Measurements from ENCODE around the gene CFAP97. TPM values are rescaled to one million over a fixed set of nuclear protein-coding genes. Genes with fewer than 3 reads are reported as not detected.

The CFAP97 gene
- total RNA-seq, 1 experiment from 2014 or later, result 36.9 TPM

DNA sequence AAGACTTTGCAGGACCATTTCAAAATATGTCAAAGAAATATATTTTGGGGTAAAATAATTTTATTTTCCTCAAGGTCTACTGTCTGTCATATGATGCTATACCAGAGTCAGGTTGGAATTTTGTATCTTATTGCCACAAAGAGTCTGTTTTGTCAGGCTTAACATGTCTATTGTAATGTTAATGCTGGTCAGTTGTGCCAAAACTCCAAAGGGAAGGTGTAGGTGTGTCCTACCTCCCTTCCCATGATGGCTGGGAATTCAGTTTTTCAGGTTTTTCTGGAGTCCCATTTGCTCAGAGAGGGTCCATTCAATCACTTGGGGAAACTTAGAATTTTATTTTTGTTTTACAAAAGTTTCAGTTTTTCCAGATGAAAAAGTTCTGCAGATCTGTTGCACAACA lies 94.1 kb downstream of the CFAP97 start:
- Mint-ChIP-seq H3K4me1 (ENCODE audit: low read depth, unreplicated experiment) (peaks cover 40% of the 10 kb centered on the region), H3K27me3 (ENCODE audit: unreplicated experiment) (no peaks in the 10 kb centered on the region), H3K9me3 (ENCODE audit: low read depth, unreplicated experiment) (no peaks in the 10 kb centered on the region), H3K4me3 (ENCODE audit: low read depth, unreplicated experiment) (no peak overlapping the region), H3K27ac (ENCODE audit: unreplicated experiment) (no peak overlapping the region), H3K36me3 (ENCODE audit: insufficient read depth, unreplicated experiment) (peaks cover 15% of the 10 kb centered on the region)
- BruUV-seq (replicated peaks), result no TSS peak
- intact Hi-C loops (cut with micrococcal nuclease; ENCODE audit: unreplicated experiment), result no loop called here
- DNase-seq, result no peak
- CTCF ChIA-PET, result interaction anchor here (0.9 kb wide), 1 partner anchor 11 kb away, joined by 6 read pairs; no protein-coding TSS in a partner anchor
- TF ChIP-seq, protein P1, sequence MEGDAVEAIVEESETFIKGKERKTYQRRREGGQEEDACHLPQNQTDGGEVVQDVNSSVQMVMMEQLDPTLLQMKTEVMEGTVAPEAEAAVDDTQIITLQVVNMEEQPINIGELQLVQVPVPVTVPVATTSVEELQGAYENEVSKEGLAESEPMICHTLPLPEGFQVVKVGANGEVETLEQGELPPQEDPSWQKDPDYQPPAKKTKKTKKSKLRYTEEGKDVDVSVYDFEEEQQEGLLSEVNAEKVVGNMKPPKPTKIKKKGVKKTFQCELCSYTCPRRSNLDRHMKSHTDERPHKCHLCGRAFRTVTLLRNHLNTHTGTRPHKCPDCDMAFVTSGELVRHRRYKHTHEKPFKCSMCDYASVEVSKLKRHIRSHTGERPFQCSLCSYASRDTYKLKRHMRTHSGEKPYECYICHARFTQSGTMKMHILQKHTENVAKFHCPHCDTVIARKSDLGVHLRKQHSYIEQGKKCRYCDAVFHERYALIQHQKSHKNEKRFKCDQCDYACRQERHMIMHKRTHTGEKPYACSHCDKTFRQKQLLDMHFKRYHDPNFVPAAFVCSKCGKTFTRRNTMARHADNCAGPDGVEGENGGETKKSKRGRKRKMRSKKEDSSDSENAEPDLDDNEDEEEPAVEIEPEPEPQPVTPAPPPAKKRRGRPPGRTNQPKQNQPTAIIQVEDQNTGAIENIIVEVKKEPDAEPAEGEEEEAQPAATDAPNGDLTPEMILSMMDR (IDR thresholded peaks at IDR 0.05; ENCODE audit: unreplicated experiment), result no peak

Other genes starting within 250 kb of the CFAP97 start
- gene HELT, start 185.5 kb downstream of the CFAP97 start, total RNA-seq (2022), result not detected in 2 replicates
- 15.2 and 17.8 TPM in 2 replicates for gene SLC25A4, start 60.7 kb downstream of the CFAP97 start, total RNA-seq (2022)
- 15.9 and 16.1 TPM in 2 replicates for gene SNX25, start 5.6 kb upstream of the CFAP97 start, total RNA-seq (2022)
- 0.47 and 0.49 TPM in 2 replicates for gene LRP2BP, start 191.9 kb upstream of the CFAP97 start, total RNA-seq (2022)
- 3.6 and 4.4 TPM in 2 replicates for gene ANKRD37, start 192.8 kb upstream of the CFAP97 start, total RNA-seq (2022)
- gene UFSP2, start 222.0 kb upstream of the CFAP97 start, total RNA-seq (2022), result 11.8 and 14.8 TPM in 2 replicates